ENCODE data around the gene CRY1. TPM values are rescaled to one million over a fixed set of nuclear protein-coding genes. Genes with fewer than 3 reads are reported as not detected.

Gene CRY1
- total and polyA plus RNA-seq, 9 of the 15 experiments (the other 6 are each of a cell fraction or from before 2014, with no cell fraction given), result 8.7 to 33.3 (median 25.2) TPM

GRCh38 chr12:107011519-107011918 lies 81.8 kb downstream of the CRY1 start:
- no peaks in the 10 kb centered on the region for H3K79me2 ChIP-seq (ENCODE audit: control insufficient read depth, insufficient read depth, low read length)
- in situ Hi-C loops (cut with MboI) (no loop called here), intact Hi-C loops (cut with micrococcal nuclease) (no loop called here)
- FAIRE-seq (no peak), ATAC-seq (no peak), DNase-seq (ENCODE audit: extremely low read depth in 1 of 4, low spot score in 3 of 4) (no peak)
- ChIA-PET POLR2A (interaction anchor here (0.6 kb wide), 1 partner anchor 651 kb away, joined by 3 read pairs; no protein-coding TSS in a partner anchor), CTCF (ENCODE audit: low intra/inter-chr PET ratio) (no interaction called here)
- H3K27me3 ChIP-seq (ENCODE audit: control insufficient read depth in 2 of 2, insufficient read depth in 2 of 2, low read length in 2 of 2), result no peaks in the 10 kb centered on the region
- H2AFZ ChIP-seq (ENCODE audit: low read depth, low read length), result no peak overlapping the region
- WGBS (ENCODE audit: insufficient coverage, low coverage, missing lambda C conversion rate), result 57% methylated on average over 2 of the region's 2 CpGs
- H3K4me2 ChIP-seq (ENCODE audit: insufficient read depth, low read length), result no peak overlapping the region
- H3K9me3 ChIP-seq (replicated peaks; ENCODE audit: control insufficient read depth, insufficient read depth, low read depth, low read length), result no peaks in the 10 kb centered on the region
- H4K20me1 ChIP-seq (replicated peaks; ENCODE audit: control insufficient read depth, insufficient read depth, low read length), result no peaks in the 10 kb centered on the region
- no peak overlapping the region for H3K27ac ChIP-seq (ENCODE audit: extremely low read depth, low read depth, low read length)
- no peak overlapping the region for H3K4me3 ChIP-seq
- TF ChIP-seq IRF9 (tag; IDR thresholded peaks at IDR 0.05) (no peak), TCF3 (CRISPR knock-in tag; IDR thresholded peaks at IDR 0.05) (no peak), SPI1 (IDR thresholded peaks at IDR 0.05; ENCODE audit: borderline replicate concordance, low read depth, low read length) (no peak), HNRNPLL (IDR thresholded peaks at IDR 0.05; ENCODE audit: low read depth, low read length, poor library complexity, severe bottlenecking) (no peak), MBD2 (IDR thresholded peaks at IDR 0.05; ENCODE audit: borderline replicate concordance, low read depth) (no peak), BHLHE40 (IDR thresholded peaks at IDR 0.05; ENCODE audit: low read length) (no peak), ZNF644 (tag; IDR thresholded peaks at IDR 0.05; ENCODE audit: low read depth) (no peak)
- no TSS peak for BruUV-seq (replicated peaks)
- no peaks in the 10 kb centered on the region for H3K36me3 ChIP-seq (ENCODE audit: control insufficient read depth, insufficient read depth, low read length)
- H3K9ac ChIP-seq (ENCODE audit: insufficient read depth in 1 of 2, low read depth in 2 of 2, low read length in 2 of 2), result no peak overlapping the region
- H3K9me1 ChIP-seq (ENCODE audit: control insufficient read depth, insufficient read depth, low read length), result no peaks in the 10 kb centered on the region
- H3K4me1 ChIP-seq (replicated peaks in 1 of 2; ENCODE audit: control insufficient read depth in 2 of 2, insufficient read depth in 2 of 2, low read length in 2 of 2), result no peaks in the 10 kb centered on the region

Data from K562 (cell line).